OCI-LY1 (cell line): ENCODE measurements around the gene ESYT1.
"Not testable (repeated sequence)": the region's sequence is repeated elsewhere in the genome, so short reads cannot be mapped to it uniquely, and the experiment has no call there.

ENCODE experiments used
- H2AFZ ChIP-seq: fragments of 200-600 bp; sonication (generic), shearing (Covaris generic); 2 replicates; pipeline ENCODE4 v1.6.0; 2014; ENCODE audit warnings: antibody characterized with exemption, mild to moderate bottlenecking, low read length
- H3F3A ChIP-seq: fragments of 200-600 bp; sonication (generic), shearing (Covaris generic); 2 replicates; pipeline ENCODE4 v1.6.0; 2014; ENCODE audit warnings: mild to moderate bottlenecking, antibody characterized with exemption, low read length, moderate library complexity; ENCODE audit not compliant: insufficient read depth
- H3K27ac ChIP-seq: fragments of 200-600 bp; sonication (generic); 2 replicates; pipeline ENCODE4 v1.5.1; 2014; ENCODE audit warnings: low read length, mixed run types, mild to moderate bottlenecking, low read depth; ENCODE audit not compliant: poor library complexity, severe bottlenecking
- H3K27me3 ChIP-seq: fragments of 200-600 bp; sonication (generic); 2 replicates; pipeline ENCODE4 v1.6.0; 2014; ENCODE audit warnings: antibody characterized with exemption, mild to moderate bottlenecking, low read length, moderate library complexity; ENCODE audit not compliant: insufficient read depth
- H3K36me3 ChIP-seq: fragments of 200-600 bp; sonication (generic); 2 replicates; pipeline ENCODE4 v1.6.1; 2014; ENCODE audit warnings: mild to moderate bottlenecking, antibody characterized with exemption, low read length, moderate library complexity, mixed read lengths; ENCODE audit not compliant: insufficient read depth
- H3K4me1 ChIP-seq: fragments of 200-600 bp; sonication (generic); 2 replicates; pipeline ENCODE4 v1.5.1; 2014; ENCODE audit warnings: mild to moderate bottlenecking, low read length, moderate library complexity; ENCODE audit not compliant: insufficient read depth, severe bottlenecking
- H3K4me2 ChIP-seq: fragments of 200-600 bp; sonication (generic), shearing (Covaris generic); 2 replicates; pipeline ENCODE4 v1.6.1; 2014; ENCODE audit warnings: low read length
- H3K4me3 ChIP-seq: fragments of 200-600 bp; sonication (generic); 2 replicates; pipeline ENCODE4 v1.5.1; 2014; ENCODE audit warnings: low read length, low read depth, mild to moderate bottlenecking, mixed read lengths; ENCODE audit not compliant: poor library complexity, severe bottlenecking
- H3K79me2 ChIP-seq: fragments of 200-600 bp; shearing (Covaris generic); 2 replicates; pipeline ENCODE4 v1.6.1; 2016; ENCODE audit warnings: mixed run types, low read length, mixed read lengths; ENCODE audit not compliant: insufficient read depth
- H3K9ac ChIP-seq: fragments of 200-600 bp; sonication (generic), shearing (Covaris generic); 2 replicates; pipeline ENCODE4 v1.6.1; 2014; ENCODE audit warnings: mild to moderate bottlenecking, low read length, mixed read lengths
- H3K9me2 ChIP-seq: fragments of 200-600 bp; sonication (generic), shearing (Covaris generic); 2 replicates; pipeline ENCODE4 v1.6.1; 2014; ENCODE audit warnings: low read depth, mild to moderate bottlenecking, low read length, mixed read lengths
- H3K9me3 ChIP-seq: fragments of 200-600 bp; shearing (Covaris generic); 2 replicates; pipeline ENCODE4 v1.6.1; 2014; ENCODE audit warnings: low read length, mixed read lengths
- H4K20me1 ChIP-seq: fragments of 200-600 bp; sonication (generic), shearing (Covaris generic); 2 replicates; pipeline ENCODE4 v1.6.0; 2016; ENCODE audit warnings: mild to moderate bottlenecking, low read length; ENCODE audit not compliant: insufficient read depth
- EZH2 ChIP-seq: fragments of 200-600 bp; sonication (generic), shearing (Covaris generic); IDR thresholded peaks from 2 replicates; pipeline ENCODE4 v1.8.0; 2017; ENCODE audit warnings: borderline replicate concordance, mixed run types, mild to moderate bottlenecking, antibody characterized with exemption, low read length, moderate library complexity, mixed read lengths
- TF ChIP-seq, protein P1 (sequence below): fragments of 200-600 bp; sonication (generic), shearing (Covaris generic); IDR thresholded peaks from 2 replicates; pipeline ENCODE4 v1.5.1; 2017; ENCODE audit warnings: mild to moderate bottlenecking, antibody characterized with exemption, low read length, moderate library complexity, mixed read lengths

Gene ESYT1

DNA sequence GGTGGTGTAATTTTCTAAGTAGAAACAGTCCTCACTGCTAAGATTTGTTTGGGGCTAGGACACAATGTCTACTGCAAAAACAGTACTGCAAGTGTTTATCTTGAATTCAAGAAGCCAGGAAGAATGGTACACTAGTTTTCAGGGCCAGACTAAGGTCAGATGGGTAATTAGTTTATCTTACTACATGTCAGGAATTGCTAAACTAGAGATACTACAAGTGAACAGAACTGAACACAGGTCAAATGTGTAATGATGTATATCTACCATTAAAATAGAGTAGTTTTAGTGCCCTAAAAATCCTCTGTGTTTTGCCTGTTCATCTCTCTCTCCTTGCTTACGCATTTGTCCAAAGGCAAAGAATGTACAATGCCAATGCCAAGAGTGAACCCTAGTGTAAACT is 14.0 kb upstream of the ESYT1 start:
- no peaks in the 10 kb centered on the region for H4K20me1 ChIP-seq
- no peak overlapping the region for H3K9ac ChIP-seq
- peaks cover 25% of the 10 kb centered on the region; the same call in 1 of the 2 replicates for H3F3A ChIP-seq
- H3K4me1 ChIP-seq, result peaks cover 15% of the 10 kb centered on the region
- H3K9me3 ChIP-seq, result no peaks in the 10 kb centered on the region
- no peak overlapping the region for H3K4me2 ChIP-seq
- peaks cover 7% of the 10 kb centered on the region for H3K79me2 ChIP-seq
- peak overlapping the region; percentile 1 for H3K27ac ChIP-seq
- H3K9me2 ChIP-seq, result no peaks in the 10 kb centered on the region
- no peak overlapping the region for H2AFZ ChIP-seq
- no peaks in the 10 kb centered on the region for H3K27me3 ChIP-seq
- no peak overlapping the region for H3K4me3 ChIP-seq
- peaks cover 64% of the 10 kb centered on the region for H3K36me3 ChIP-seq
- TF ChIP-seq, protein P1, sequence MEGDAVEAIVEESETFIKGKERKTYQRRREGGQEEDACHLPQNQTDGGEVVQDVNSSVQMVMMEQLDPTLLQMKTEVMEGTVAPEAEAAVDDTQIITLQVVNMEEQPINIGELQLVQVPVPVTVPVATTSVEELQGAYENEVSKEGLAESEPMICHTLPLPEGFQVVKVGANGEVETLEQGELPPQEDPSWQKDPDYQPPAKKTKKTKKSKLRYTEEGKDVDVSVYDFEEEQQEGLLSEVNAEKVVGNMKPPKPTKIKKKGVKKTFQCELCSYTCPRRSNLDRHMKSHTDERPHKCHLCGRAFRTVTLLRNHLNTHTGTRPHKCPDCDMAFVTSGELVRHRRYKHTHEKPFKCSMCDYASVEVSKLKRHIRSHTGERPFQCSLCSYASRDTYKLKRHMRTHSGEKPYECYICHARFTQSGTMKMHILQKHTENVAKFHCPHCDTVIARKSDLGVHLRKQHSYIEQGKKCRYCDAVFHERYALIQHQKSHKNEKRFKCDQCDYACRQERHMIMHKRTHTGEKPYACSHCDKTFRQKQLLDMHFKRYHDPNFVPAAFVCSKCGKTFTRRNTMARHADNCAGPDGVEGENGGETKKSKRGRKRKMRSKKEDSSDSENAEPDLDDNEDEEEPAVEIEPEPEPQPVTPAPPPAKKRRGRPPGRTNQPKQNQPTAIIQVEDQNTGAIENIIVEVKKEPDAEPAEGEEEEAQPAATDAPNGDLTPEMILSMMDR, result no peak
- TF ChIP-seq EZH2, result no peak

DNA sequence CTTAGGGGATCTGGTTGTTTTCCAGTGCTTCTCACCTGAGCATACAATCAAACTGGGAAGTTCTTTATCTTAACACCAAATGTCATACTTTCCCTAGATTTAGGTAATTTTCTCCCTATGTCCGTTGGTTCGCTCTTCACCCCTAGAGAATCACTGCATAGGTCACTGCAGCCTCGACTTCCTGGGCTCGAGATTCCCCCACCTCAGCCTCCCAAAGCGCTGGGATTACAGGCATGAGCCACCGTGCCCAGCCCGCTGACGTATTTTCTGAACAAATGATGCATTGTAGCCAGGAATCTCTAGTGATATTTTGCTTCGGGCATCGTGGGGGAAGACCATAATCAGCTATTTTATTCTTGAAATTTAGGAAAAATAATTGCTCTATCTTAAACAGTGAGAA is 12.7 kb upstream of the ESYT1 start:
- Histone ChIP-seq H4K20me1 (no peaks in the 10 kb centered on the region), H3K27ac (peak overlapping the region; percentile 95), H3F3A (peaks cover 25% of the 10 kb centered on the region; the same call in 1 of the 2 replicates)

DNA sequence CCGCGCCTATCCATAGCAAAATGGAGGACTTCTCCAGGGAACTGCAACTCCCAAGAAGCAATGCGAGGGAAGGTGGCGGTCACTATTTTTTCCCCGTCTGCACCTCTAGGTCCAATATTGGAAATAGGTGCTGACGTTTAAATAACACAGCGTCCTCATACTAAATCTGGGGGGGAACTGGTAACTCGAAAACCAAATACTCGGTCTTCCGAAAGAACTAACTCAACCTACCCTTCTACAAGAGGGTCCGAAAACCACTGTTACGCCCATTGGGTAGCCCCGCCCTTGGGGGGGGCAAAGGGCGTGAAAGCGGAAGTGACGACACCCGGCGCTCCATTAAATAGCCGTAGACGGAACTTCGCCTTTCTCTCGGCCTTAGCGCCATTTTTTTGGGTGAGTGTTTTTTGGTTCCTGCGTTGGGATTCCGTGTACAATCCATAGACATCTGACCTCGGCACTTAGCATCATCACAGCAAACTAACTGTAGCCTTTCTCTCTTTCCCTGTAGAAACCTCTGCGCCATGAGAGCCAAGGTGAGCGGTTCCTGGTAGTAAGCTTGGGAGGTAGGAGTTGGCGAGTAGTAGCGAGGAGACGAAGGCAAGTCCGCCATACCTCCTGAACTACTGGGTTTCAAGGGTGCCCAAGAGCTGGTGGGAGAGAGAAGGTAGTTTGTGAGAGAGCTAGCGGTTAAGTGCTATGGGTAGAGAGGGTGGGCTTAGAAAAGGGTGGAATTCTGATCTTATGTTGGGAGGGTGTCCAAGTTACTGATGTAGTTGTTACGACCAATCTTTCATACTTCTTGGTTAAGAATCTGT is 11.6 kb upstream of the ESYT1 start, which contains the start of gene RPL41:
Gene RPL41, plus strand, starts transcription at position 367 of the 815 bp plus-strand sequence.
- Histone ChIP-seq H3K4me2 (peak within 1 kb of the TSS; percentile 92), H4K20me1 (no peaks in the 10 kb centered on the region), H3K79me2 (peaks cover 7% of the 10 kb centered on the region), H3K27ac (peak within 1 kb of the TSS; percentile 95), H3K4me3 (peak within 1 kb of the TSS; percentile 95), H3K27me3 (no peaks in the 10 kb centered on the region), H3K9ac (peak within 1 kb of the TSS; percentile 98), H3K36me3 (peaks cover 48% of the 10 kb centered on the region), H3F3A (peaks cover 25% of the 10 kb centered on the region; the same call in 1 of the 2 replicates), H3K9me3 (no peaks in the 10 kb centered on the region), H2AFZ (0 out of 2 replicates have a peak within 1 kb of the TSS, but pooled peaks have one; percentile 43), H3K4me1 (peaks cover 26% of the 10 kb centered on the region), H3K9me2 (no peaks in the 10 kb centered on the region)
- TF ChIP-seq EZH2, result no peak
- TF ChIP-seq, protein P1, result no peak

More for the DNA sequence above, 12.7 kb upstream of the ESYT1 start:
- Histone ChIP-seq H3K9me3 (no peaks in the 10 kb centered on the region), H3K4me2 (peak overlapping the region; percentile 92), H3K4me3 (peak overlapping the region; percentile 95), H3K27me3 (no peaks in the 10 kb centered on the region), H3K36me3 (peaks cover 52% of the 10 kb centered on the region), H2AFZ (no peak overlapping the region), H3K9ac (peak overlapping the region; percentile 98), H3K4me1 (peaks cover 26% of the 10 kb centered on the region), H3K79me2 (peaks cover 7% of the 10 kb centered on the region), H3K9me2 (no peaks in the 10 kb centered on the region)
- TF ChIP-seq EZH2, result no peak
- TF ChIP-seq, protein P1, result no peak

DNA sequence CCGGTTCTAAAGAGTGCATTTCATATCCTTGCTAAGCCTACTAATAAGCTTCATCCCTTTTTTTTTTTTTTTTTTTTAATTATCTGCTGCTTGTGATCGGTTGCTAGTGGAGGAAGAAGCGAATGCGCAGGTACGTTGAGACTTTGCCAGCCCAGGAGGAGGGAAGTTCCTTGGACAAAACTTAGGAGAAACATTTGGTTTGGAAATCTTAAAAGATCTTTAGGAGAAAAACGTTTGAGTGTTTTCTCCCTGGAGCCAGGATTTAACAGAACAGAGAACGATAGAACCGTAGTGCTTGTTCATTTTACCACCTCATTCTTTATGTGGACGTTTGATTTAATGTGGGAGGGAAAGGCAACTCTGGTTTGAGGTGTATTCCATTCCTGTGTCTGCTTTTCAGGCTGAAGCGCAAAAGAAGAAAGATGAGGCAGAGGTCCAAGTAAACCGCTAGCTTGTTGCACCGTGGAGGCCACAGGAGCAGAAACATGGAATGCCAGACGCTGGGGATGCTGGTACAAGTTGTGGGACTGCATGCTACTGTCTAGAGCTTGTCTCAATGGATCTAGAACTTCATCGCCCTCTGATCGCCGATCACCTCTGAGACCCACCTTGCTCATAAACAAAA is 10.9 kb upstream of the ESYT1 start:
- not testable (repeated sequence) for H4K20me1 ChIP-seq, H2AFZ ChIP-seq, H3K79me2 ChIP-seq, H3K9me2 ChIP-seq, H3K9me3 ChIP-seq, H3K27me3 ChIP-seq
- Histone ChIP-seq H3K27ac (peak overlapping the region; percentile 95), H3K9ac (peak overlapping the region; percentile 98), H3K4me1 (peaks cover 26% of the 10 kb centered on the region), H3F3A (peaks cover 25% of the 10 kb centered on the region; the same call in 1 of the 2 replicates), H3K4me3 (peak overlapping the region; percentile 95), H3K36me3 (peaks cover 45% of the 10 kb centered on the region), H3K4me2 (peak overlapping the region; percentile 92)
